NCI-H510A treated with DMSO at 0.1 percent for 48 hours (cell line): ENCODE data around the gene SKP2.
A peak's percentile ranks its signal among the peaks of the same experiment; 100 is the strongest.
"Not testable (repeated sequence)": the region's sequence is repeated elsewhere in the genome, so short reads cannot be mapped to it uniquely, and the experiment has no call there.

Experiments
- DNase-seq: peaks from one replicate; lab custom pipeline; 2025; lab: John Stamatoyannopoulos, UW

Gene SKP2

DNA sequence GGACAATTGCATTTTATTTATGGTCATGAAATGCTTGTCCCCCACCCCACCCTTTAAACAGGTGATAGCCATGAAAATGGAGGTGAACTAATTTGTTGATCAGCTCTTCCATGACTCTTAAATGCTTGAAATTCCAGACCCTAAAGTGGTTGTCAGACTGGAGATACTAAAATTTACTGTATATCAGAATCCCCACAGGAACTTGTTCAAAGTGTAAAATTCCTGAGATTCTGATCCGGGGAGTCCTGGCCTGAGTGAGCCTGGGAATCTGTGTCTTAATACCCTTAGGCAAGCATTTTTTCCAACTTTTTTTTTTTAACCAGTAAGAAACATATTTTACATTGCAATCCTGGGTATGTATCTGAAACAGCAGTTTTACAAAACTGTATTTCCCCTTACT is 4.7 kb downstream of the SKP2 start:
- no peak for DNase-seq

DNA sequence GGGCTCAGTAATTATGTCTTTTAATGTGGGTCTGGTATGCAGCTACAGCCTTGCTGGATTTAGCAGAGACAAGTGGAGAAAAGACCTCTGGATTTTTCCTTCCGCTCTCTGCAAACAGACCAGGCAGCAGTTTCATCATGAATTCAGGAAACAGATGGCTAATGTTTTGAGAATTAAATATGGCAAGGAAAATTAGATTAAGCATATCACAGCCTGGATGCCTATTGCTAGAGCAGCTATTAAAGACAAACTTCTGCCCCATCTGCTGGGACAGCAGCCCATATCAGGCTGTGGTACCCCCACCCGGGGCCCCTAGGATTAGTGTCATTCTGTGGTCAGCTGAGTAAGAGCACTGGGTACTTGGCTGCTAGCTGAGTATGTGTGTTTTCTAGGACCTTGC is 6.2 kb downstream of the SKP2 start:
- no peak for DNase-seq

DNA sequence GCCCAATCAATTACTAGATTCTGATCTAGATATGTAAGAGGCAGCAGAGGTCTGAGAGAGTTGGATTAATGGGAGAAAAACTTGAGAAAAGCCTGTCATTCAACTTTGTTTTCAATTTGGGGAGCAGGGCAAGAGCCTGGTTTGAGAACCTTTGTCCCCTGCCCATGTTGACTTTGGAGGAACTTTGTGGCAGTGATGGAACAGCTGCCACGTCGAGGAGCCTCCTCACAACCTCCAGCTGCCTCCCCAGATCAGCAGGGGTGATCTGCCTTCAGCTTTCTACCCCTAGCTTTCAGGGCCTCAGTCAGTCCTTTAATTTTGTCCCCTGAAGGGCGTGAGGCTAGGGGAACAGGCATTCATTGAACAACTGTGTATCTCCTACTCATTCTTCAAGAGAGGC is 8.7 kb downstream of the SKP2 start:
- no peak for DNase-seq

DNA sequence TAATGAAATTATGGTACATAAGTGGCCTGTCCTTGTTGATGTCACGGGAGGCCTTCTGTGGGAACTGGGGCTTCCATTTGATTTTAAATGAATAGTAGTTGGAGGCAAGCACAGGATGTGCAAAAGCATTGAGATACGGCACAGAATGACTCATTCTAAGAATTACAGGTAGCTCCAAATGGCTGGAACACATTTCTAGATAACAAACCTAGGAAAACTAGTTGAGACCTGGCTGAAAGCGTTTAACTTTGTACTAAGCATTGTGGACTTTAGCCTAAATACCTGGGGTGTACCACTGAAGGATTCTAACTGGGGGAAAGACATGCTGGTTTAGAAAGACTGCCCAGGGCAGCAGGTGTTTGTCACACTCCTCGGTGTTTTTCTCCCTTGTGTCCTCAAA is 9.4 kb downstream of the SKP2 start:
- no peak for DNase-seq

DNA sequence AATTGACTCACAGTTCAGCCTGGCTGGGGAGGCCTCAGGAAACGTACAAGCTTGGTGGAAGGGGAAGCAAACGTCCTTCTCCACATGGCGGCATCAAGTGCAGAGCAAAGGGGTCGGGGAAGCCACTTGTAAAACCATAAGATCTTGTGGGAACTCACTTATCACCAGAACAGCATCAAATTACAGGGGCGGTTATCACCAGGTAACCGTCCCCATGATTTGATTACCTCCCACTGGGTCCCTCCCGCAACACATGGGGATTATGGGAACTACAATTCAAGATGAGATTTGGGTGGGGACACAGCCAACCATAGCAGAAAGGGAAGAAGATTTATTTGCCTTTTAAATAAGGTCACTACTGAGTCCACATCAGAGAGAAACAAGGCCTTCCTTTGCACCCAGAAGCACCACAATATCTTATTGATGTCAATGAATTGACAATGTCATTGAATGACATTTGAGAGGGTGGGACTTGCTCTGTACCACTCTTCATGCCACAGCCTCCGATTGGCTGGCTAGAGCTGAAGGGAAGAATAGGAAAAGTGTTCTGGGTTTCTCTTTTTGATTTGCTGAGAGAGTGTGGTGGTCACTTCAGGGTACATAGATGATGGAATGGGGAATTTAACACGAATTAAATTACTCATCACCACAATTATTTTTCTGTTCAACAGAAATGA is 11.0 kb downstream of the SKP2 start:
- DNase-seq: no peak

DNA sequence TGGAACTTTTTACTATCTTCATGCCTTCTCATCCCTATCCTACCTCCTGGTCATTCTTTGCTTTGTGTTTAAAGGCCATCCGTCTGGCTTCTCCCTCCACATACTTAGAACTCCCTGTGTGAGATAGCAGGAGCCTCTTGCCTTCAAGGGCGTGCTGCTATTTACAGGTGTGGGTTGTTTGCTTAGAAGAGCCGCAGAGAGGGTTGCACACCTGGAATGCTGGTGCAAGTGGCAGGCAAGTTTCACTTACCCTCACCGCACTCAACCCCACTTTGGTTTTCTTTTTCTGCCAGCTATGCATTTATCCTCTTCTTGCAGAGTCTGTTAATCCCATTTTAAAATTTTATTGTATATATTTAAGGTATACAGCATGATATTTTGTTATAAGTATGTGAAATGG is 12.6 kb downstream of the SKP2 start:
- peak; percentile 63 for DNase-seq

DNA sequence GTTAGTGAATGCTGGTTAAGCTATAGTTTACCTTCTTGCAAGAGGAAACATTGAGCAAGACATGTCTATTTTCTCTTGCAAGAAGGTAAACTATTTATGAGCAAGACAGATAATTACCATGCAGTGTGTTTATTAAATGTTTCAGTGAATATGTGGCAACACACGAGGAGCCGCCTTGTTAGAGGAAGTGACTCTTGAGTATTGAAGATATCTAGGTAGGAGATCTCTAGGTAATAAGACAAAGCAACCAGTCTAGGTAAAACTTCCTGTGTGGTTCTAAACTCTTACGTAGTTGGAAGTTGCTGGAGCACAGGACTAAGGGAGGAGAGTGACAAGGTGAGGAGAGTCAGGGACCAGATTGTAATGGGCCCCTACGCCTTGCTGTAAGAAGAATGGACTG is 16.8 kb downstream of the SKP2 start:
- no peak for DNase-seq

DNA sequence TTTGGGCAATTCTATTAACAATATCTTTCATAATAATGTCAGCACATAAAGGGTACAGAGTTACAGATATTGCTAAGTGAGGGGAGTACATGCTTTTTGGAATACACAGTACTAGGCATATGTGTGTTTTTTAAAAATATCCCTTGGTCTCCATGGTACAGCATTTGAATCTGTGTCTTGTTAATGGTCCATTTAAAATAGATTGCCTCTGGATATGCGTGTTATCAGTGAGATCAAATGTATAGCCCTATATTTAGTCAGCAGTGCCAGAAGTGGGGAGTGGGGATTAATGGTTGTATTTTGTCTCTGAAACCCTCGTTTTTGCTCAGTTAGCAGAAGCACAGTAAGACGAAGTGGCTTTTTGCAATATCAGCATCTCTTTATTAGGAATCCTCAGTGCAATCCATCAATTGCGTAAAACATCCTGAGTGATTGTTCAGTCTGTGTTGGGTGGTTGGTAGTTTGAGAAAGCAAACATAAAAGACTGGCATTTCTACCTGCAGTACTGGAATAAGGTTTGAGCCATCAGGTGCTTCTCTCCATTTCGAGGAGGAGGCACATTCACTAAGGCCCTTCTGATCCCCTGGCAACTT is 19.0 kb downstream of the SKP2 start:
- no peak for DNase-seq

DNA sequence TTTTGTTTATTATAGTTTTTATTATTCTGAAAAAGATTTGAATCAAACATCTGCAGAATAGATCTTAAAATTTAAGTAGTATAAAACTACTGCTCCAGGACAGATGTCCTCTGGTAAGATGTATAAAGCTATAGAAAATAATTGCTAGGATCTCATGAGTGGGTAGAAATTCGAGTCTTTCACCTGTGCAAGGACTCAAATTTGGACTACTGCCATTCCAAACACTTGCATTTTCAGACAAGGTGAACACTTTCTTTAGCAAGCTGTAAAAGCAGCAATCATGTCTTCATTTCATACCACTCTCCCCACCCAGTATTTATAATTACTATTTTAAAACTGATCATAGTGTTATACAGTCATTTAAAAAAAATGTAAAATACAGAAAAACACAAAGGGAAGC is 20.7 kb downstream of the SKP2 start:
- no peak for DNase-seq

DNA sequence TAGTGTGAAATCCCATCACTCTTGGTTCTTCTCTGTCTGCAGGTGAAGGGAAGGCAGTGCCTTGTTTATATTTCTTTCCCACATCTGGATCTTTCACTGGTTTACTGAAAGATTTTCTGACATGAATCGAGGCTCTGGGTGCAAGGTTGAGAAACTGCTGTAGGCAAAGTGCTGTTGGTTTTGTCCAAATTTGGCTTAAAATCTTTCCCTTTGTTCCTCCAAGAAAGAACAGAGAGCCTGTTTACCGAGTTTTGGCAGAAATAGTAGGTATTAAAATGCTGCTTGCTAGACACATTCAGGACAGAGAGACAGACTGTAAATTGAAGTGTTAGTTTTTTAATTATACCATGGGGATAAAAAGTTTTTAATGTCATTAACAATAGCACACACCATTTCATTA is 21.5 kb downstream of the SKP2 start:
- DNase-seq: no peak

DNA sequence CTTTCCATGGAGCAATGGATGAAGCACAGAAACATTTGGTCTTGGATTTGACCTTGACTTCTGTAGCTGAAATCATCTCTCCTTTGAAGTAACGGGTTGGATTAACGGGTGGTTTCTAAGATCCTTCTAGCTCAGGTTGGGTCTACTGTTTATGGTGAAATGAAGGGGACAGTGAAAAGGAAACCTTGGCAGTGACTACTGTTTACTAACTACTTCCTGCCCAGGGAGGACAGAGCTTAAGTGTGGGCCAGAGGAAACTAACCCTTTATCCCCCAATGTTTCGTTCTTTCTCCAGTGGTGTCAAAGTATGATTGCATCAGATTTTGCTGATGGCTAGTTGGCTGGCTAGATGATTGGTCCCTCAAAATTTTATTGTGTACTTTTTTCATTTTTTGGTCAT is 22.2 kb downstream of the SKP2 start:
- no peak for DNase-seq

DNA sequence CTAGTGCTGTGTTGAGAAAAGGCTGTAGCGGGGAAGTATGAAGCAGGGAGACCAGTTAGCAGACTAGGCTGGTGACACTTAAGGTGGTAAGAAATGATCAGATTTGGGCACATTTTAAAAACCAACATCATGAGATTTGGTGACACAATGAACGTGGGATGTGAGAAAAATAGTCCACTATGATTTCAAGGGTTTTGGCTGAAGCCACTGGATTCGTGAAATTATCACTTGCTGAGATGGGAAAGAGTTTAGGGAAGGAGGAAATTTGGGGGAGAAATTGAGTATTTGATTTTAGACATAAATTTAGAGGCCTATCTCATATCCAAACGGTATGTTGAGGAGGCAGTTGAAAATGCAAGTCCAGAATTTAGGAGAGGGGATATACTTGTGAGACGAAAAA is 23.1 kb downstream of the SKP2 start:
- no peak for DNase-seq

DNA sequence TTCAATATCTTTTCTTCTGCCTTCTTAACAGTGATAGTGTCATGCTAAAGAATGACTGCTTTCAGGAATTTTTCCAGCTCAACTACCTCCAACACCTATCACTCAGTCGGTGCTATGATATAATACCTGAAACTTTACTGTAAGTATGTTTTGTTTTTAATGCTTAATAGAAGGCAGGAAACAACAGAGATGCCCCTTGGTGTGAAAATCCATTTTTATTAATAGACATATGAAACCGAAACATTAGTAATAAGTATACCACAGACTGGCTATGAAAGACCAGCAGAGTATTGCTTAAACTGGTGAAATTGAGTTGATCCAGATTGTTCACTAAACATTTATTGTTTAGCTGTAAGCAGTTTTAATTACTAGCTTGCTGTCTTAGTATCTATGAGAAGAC is 25.2 kb downstream of the SKP2 start:
- no peak for DNase-seq

DNA sequence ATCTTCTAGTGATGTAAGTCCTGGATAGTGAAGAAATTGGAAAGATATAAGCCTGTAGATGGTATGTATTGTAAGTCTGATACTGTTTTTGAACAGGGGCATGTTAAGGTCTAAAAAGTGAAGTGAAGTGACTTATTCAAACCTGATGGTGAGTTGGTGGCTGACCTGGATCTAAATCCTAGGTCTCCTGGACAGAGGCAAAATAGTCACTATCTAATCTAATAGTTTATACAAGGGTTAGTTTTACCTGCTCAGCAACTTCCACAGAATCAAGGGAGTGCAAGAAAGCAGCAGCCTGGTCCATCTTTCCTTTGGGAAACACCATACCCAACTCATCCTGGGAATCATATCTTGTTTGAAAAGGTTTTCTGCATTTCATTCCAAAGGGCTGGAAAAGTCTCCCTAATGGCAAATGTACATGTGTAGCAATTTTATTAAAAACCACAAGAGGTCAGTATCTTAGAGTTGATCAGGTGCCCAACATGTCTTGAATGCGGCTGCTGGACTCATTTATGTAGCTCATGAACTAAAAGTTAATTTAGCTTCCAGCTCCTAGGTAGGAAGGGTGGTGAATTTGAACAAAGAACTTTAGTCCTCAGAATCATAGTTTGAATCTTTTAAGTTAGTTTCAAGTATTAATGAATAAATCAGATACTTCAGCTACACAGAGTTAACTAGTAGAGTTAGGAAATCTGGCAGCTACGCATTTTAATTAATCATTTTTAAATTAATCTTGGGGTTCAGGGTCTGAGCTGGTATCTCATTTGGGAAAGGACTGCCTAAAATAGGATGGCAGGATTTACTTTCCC is 26.0 kb downstream of the SKP2 start:
- peak; percentile 61 for DNase-seq

DNA sequence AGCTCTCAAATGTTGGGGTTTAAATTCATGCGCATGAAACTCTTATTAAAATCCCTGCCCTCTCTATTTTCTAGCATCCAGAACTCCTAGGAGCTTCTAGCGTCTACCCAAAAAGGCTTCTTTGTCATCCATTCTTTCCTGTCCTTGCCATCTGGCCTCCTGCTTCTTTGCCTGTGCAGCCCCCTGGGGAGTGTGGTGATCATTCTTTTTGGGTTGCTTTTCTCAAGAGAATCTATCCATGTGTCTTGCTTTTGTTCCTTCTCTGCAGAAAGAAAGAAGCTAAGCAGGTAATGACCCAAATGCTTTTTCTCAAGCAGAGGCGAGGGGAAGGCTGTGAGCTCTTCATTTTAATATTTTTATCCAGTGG is 26.6 kb downstream of the SKP2 start:
- no peak for DNase-seq

DNA sequence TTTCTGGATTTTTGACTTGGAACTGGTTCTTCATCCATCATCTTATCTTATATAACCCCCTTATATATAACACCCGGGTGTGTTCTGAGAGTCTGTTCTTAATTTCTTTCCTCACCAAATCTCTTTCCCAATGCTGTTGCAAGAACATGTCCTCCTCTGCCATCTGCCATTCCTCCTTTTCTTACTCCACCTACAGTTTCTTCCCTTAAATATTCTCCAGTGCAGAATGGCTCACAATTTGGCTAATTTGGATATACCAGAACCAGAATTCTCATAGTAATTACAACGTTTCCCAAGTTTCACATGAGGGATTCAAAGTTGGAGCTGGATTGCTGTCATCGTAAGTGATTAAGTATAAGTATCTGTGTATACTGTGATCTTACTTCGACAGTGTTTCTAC is 28.0 kb downstream of the SKP2 start:
- no peak for DNase-seq

DNA sequence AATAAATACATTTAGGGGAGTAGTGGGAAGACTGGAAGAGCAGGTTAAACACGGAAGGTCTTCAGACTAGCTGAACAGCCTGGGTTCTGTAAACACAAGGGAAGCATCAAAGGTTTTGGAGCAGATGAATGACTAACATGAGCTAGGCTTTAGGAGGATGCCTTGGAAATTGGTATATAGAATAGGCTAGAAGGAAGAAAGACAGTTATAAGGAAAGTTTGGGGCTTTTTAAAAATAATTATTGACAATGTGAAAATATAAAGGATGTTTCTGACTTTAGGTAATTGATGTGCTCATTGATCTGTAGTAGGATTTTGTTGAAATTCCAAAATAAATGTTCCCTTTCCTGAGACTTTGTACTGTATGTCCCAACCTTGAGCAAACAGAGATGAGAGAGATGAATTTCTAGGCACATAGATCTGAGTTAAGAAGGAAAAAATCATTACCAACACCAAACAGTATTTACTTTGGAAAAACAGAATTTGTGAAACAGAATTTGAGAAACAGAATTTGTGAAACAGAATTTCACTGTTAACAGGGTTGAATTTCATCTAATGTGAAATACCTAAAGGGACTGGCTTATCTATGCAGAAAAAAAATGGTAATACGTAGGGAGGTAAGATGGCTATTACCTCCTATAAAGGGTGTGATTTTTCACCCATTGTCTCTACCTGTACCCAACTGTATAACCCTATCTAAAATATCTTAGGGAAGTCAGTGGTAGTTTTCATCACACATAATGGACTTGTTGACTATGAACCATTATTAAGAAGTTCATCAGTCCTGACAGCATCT is 28.8 kb downstream of the SKP2 start:
- DNase-seq: no peak

DNA sequence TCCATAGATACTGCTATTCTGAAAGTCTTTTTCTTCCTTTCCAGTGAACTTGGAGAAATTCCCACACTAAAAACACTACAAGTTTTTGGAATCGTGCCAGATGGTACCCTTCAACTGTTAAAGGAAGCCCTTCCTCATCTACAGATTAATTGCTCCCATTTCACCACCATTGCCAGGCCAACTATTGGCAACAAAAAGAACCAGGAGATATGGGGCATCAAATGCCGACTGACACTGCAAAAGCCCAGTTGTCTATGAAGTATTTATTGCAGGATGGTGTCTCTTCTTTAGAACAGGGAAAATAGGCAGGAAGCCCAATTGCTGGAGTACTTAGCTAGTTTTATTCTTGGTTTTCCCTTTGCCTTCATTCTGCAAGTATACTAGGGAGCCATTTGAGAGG is 29.9 kb downstream of the SKP2 start:
- DNase-seq: no peak

DNA sequence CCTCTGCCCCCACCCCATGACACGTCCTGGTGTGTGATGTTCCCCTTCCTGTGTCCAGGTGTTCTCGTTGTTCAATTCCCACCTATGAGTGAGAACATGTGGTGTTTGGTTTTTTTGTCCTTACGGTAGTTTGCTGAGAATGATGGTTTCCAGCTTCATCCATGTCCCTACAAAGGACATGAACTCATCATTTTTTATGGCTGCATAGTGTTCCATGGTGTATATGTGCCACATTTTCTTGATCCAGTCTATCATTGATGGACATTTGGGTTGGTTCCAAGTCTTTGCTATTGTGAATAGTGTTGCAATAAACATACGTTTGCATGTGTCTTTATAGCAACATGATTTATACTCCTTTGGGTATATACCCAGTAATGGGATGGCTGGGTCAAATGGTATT is 32.5 kb downstream of the SKP2 start:
- DNase-seq: not testable (repeated sequence)

DNA sequence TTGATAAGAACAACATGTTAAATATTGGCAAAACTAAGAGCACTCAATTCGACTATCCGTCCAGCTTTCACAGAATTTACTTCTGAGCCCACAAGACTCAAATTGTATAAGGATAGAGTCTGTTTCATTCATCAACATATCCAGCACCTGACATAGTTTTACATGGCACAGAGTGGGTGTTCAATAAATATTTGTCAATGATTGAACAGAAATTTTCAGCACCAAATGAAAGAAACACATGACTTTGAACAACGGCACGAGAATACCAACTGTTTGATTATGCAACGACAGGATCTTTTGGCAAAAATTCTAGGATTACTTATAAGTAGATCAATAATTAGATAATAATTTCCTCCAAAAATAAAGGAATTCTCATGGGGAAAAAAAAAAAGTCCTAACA is 41.8 kb downstream of the SKP2 start:
- no peak for DNase-seq

DNA sequence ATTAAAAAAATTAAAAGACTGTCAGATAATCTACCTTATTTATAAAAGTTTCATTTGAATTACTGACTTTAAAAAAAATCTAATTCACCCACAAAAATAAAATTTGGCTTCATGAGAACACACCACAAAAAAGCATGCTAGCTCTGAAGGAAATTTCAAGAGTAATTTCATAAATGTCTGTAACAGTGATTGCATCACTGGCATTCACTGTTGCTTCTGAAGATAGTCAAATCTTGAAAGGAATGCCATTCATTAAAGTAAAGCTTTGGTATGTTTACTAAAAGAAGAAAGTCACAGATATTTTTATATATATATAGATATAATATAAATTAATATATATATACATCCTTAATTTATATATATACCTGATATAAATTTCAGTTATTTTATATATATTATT is 46.4 kb downstream of the SKP2 start:
- DNase-seq: no peak

DNA sequence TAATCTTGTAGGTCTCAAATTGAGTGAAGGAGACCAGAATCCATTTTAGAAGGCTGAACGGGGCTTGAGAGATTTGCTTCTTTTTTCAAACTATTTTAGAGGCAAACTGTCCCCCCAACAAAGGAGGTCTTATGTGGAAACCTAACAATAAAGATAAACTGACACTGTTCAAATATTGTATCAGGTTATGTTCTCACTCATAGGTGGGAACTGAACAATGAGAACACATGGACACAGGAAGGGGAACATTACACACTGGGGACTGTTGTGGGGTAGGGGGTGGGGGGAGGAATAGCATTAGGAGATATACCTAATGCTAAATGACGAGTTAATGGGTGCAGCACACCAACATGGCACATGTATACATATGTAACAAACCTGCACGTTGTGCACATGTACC is 46.9 kb downstream of the SKP2 start:
- DNase-seq: not testable (repeated sequence)

DNA sequence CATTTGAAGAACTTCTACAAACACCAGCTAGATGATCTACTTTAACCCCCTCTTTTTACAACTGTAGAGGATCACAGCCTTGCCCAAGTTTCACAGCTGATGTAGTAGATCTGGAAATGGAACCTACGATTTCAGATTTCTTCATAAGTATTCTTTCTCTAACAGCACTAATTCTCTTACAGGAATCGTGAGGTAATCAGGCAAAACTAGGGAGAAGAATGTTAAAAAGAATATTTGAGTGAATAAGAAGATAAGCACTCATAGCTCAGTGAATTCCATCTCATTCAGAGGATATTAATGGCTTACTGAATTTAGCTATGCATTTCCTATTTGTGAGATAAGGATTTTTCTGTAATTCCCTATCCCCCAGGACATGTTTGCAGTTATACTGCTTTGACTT is 47.7 kb downstream of the SKP2 start:
- DNase-seq: no peak
